HEK293T (cell line): ENCODE results near the gene OR52E4.

Experiments
- ARNT ChIP-seq: fragments of 450-650 bp; IDR thresholded peaks from 2 replicates; pipeline ENCODE4 v1.6.1; 2017; ENCODE audit warnings: mild to moderate bottlenecking
- BHLHE40 ChIP-seq: fragments of 450-650 bp; IDR thresholded peaks from 2 replicates; pipeline ENCODE4 v1.6.1; 2016; ENCODE audit warnings: mild to moderate bottlenecking, moderate library complexity, borderline replicate concordance
- CTBP1 ChIP-seq: fragments of 450-650 bp; IDR thresholded peaks from 2 replicates; pipeline ENCODE4 v1.6.1; 2016; ENCODE audit warnings: borderline replicate concordance
- ELF4 ChIP-seq: fragments of 450-650 bp; IDR thresholded peaks from 2 replicates; pipeline ENCODE4 v1.6.1; 2017; ENCODE audit warnings: antibody characterized with exemption
- FOXA1 ChIP-seq: fragments of 450-650 bp; IDR thresholded peaks from 2 replicates; pipeline ENCODE4 v1.6.1; 2016; ENCODE audit warnings: mild to moderate bottlenecking
- FOXK2 ChIP-seq: fragments of 450-650 bp; IDR thresholded peaks from 2 replicates; pipeline ENCODE4 v1.6.1; 2016; ENCODE audit warnings: mild to moderate bottlenecking
- FOXM1 ChIP-seq: fragments of 450-650 bp; IDR thresholded peaks from 2 replicates; pipeline ENCODE4 v1.6.1; 2017; ENCODE audit warnings: mild to moderate bottlenecking, borderline replicate concordance
- L3MBTL2 ChIP-seq: fragments of 450-650 bp; conservative IDR thresholded peaks from 2 replicates; pipeline ENCODE4 v1.6.1; 2016; ENCODE audit warnings: mild to moderate bottlenecking
- LEF1 ChIP-seq: fragments of 450-650 bp; IDR thresholded peaks from 2 replicates; pipeline ENCODE4 v1.6.1; 2017; ENCODE audit warnings: mild to moderate bottlenecking, borderline replicate concordance
- SP1 ChIP-seq: fragments of 450-650 bp; IDR thresholded peaks from 2 replicates; pipeline ENCODE4 v1.6.1; 2017
- SUZ12 ChIP-seq: fragments of 450-650 bp; IDR thresholded peaks from 2 replicates; pipeline ENCODE4 v1.6.1; 2016; ENCODE audit warnings: mild to moderate bottlenecking
- TARDBP ChIP-seq: fragments of 450-650 bp; IDR thresholded peaks from 2 replicates; pipeline ENCODE4 v1.6.1; 2016
- ZNF384 ChIP-seq: fragments of 450-650 bp; IDR thresholded peaks from 2 replicates; pipeline ENCODE4 v1.6.1; 2016

DNA sequence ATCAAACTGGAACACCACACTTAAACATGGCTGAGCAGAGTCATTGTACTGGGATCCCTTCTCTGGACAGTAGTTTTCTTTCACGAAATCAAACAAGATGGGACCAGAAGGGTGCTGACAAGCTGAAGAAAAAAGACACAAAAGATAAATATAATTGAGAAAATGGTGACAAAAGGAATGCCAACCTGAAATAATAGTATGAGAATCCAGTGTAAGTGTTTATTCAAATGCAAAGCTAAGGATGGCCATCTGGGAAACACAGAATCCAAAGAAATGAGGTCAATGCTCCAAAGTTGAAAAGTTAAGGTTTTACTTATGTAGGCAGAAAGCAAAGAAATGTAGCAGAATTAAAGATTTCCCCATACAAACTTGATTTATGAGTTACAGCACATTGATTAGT is 7.2 kb downstream of the OR52E4 start:
- no peak for TF ChIP-seq SP1
- no peak for TF ChIP-seq BHLHE40
- no peak for TF ChIP-seq ZNF384
- no peak for TF ChIP-seq FOXA1
- TF ChIP-seq SUZ12, result no peak
- no peak for TF ChIP-seq L3MBTL2
- no peak for TF ChIP-seq FOXM1
- TF ChIP-seq TARDBP, result no peak
- no peak for TF ChIP-seq ELF4
- no peak for TF ChIP-seq FOXK2
- no peak for TF ChIP-seq ARNT
- no peak for TF ChIP-seq LEF1
- no peak for TF ChIP-seq CTBP1
